AG09309 (cell line): ENCODE data around the gene CDK14.
"Not testable (repeated sequence)": the region's sequence is repeated elsewhere in the genome, so short reads cannot be mapped to it uniquely, and the experiment has no call there.

ENCODE experiments used
- DNase-seq: peaks from one replicate; pipeline ENCODE4 v3.0.0-alpha.2; 2010; ENCODE audit warnings: low read depth
- H3K4me3 ChIP-seq: 2 replicates; pipeline ENCODE4 v1.5.1; 2011; ENCODE audit warnings: mild to moderate bottlenecking, low read depth, low read length, moderate library complexity; ENCODE audit not compliant: control insufficient read depth
- TF ChIP-seq, protein P1 (sequence below): IDR thresholded peaks from 2 replicates; pipeline ENCODE4 v1.5.1; 2011; ENCODE audit warnings: mild to moderate bottlenecking, low read depth, low read length, inconsistent platforms; ENCODE audit not compliant: insufficient read depth, control insufficient read depth; ENCODE audit errors: missing control alignments

The CDK14 gene

DNA sequence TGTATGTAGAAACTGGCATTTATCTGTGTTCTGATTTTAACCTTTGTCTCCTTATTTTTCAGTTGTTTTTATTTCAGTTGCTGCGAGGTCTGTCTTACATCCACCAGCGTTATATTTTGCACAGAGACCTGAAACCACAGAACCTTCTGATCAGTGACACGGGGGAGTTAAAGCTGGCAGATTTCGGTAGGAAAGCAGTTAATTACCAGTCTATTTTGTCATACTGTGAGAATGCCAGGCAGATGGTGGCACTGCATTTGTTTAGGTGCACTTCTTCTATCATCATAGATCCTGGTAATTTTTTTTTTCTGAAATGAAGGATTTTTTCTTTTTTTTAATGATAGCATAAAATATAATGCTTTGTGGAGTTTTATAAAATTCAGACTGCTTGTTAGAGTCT lies 321.4 kb downstream of the CDK14 start:
- DNase-seq: no peak
- TF ChIP-seq, protein P1, sequence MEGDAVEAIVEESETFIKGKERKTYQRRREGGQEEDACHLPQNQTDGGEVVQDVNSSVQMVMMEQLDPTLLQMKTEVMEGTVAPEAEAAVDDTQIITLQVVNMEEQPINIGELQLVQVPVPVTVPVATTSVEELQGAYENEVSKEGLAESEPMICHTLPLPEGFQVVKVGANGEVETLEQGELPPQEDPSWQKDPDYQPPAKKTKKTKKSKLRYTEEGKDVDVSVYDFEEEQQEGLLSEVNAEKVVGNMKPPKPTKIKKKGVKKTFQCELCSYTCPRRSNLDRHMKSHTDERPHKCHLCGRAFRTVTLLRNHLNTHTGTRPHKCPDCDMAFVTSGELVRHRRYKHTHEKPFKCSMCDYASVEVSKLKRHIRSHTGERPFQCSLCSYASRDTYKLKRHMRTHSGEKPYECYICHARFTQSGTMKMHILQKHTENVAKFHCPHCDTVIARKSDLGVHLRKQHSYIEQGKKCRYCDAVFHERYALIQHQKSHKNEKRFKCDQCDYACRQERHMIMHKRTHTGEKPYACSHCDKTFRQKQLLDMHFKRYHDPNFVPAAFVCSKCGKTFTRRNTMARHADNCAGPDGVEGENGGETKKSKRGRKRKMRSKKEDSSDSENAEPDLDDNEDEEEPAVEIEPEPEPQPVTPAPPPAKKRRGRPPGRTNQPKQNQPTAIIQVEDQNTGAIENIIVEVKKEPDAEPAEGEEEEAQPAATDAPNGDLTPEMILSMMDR: no peak
- H3K4me3 ChIP-seq: no peak overlapping the region

DNA sequence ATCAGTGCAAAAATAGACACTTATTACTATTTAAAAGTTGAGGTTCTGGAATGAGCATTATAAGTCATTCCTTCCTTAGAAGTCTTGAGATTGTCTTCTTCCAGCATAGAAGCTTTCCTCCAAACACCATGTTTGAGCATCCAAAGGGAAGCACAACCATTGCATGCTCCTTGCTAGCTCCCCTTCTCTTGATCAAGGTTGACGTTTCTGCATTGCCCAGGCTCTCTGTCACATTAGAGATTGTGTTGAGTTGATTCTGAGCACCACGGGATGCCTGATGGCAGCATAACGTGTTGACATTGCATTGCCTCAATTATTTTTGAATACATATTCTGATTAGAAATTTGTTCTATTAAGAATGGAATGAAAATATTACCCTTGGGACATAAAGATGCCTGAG lies 322.2 kb downstream of the CDK14 start:
- no peak overlapping the region for H3K4me3 ChIP-seq
- DNase-seq: no peak
- TF ChIP-seq, protein P1: no peak

DNA sequence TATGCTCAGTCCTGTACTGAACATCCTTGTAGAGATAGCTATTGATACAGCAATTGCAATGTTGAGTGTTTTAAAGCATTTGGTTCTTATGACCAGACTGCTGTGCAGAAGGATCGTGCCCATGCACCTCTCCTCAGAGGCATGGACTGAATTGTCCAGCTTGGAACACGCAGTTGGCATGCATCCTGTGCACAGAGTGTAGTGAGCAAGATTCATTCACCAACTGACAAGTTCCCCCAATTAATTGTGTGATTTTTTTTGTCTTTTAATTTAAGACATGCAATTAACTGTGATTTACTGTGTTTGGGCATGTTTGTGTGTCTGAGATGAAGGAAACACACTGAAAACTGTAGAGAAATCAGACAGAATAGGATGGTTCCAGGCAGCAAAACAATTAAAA lies 323.7 kb downstream of the CDK14 start:
- no peak for DNase-seq
- TF ChIP-seq, protein P1: no peak

DNA sequence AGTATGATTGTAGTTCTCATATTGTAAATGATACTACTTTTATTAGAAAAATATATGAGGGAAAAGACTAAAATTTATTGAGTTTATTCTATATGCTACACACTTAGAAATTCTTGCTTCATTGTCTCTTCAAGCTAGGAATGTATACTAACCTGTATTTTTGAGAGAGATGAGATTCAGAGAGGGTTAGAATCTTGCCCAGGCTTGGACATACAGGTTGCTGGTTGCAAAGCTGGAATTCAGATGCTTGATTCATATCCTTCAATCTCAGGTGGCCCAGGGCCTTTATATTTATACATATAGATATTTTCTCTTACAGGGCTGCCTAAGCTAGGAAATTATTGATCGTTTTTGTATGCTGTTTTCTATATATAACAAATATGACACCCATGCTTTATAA lies 324.2 kb downstream of the CDK14 start:
- no peak overlapping the region for H3K4me3 ChIP-seq
- DNase-seq: no peak
- TF ChIP-seq, protein P1: no peak

More for the DNA sequence above, 323.7 kb downstream of the CDK14 start:
- no peak overlapping the region for H3K4me3 ChIP-seq

DNA sequence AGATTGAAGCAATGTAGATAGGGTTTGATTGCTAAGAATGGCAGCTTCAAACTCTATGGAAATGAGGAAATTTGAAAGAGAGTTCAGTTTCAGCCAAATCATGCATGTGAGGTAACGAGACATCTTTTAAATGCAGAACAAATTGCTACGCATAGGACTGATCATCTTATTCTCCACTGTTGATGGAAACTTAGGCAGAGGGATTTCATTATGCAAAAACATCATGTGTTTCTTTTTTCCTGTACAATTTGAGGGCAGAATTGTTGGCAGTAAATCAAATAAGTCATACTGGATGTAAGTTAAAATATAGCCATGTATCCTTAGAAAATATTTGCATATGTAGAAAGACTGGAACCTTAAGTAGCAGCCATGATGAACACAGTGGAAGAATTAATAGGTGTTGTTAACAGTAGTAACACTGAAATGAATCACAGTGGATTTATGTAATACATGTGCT lies 327.4 kb downstream of the CDK14 start:
- DNase-seq: no peak
- no peak overlapping the region for H3K4me3 ChIP-seq
- TF ChIP-seq, protein P1: no peak

DNA sequence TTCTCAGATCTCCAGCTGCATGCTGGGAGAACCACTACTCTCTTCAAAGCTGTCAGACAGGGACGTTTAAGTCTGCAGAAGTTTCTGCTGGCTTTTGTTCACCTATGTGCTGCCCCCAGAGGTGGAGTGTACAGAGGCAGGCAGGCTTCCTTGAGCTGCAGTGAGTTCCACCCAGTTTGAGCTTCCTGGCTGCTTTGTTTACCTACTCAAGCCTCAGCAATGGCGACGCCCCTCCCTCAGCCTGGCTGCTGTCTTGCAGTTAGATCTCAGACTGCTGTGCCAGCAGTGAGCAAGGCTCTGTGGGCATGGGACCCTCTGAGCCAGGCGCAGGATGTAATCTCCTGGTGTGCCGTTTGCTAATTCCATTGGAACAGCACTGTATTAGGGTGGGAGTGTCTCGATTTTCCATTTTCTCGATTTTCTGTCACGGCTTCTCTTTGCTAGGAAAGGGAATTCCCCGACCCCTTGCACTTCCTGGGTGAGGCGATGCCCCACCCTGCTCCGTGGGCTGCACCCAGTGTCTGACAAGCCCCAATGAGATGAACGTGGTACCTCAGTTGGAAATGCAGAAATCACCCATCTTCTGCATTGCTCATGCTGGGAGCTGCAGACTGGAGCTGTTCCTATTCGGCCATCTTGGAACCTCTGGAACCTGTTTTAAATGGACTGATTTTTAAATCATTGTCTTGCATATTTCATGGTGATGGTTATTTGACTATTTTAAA lies 332.7 kb downstream of the CDK14 start:
- H3K4me3 ChIP-seq, DNase-seq: not testable (repeated sequence)

DNA sequence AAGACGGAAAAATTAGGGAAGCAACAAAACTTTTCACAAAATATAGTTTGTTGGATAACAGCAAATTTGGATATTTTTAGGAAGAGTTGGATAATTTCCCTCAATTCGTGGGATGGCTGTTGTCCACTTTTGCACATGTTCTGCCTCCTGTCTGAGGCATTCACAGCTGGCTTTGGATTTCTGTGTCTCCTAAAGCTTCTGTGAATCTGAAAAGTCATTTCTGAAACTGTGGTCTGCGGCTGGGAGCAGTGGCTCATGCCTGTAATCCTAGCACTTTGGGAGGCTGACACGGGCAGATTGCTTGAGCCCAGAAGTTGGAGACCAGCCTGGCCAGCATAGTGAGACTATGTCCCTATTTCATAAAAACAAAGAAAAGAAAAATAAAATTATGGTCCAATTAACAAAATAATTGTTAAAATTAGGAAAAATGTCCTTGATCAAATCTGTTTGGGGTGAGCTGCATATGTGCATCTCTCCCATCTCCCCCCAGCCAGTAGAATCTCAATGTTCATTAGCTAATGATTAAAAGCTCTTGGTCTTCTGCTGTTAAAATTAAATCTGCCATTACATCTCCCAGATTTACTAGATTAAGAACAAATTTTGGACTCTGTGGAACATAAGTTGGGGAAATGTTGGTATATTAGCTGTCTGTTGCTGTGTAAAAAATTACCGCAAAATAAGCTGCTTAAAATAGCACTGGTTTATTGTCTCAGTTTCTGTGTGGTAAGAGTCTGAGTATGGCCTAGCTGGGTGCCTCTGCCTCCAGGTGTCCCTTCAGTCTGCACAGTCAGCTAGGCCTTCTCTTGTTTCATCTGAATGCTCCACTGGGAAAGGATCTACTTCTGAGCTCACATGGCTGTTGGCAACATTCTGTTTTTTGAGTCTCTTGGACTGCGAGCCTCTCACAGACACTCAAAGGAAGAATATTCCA lies 336.1 kb downstream of the CDK14 start:
- TF ChIP-seq, protein P1: no peak
- H3K4me3 ChIP-seq: no peak overlapping the region
- DNase-seq: peak; percentile 11
